LoVo (cell line): ENCODE data around the gene RYR3.

Source experiments
- DNase-seq: peaks from one replicate; pipeline ENCODE4 v3.0.0-alpha.2; 2016; ENCODE audit warnings: low spot score

Gene RYR3

DNA sequence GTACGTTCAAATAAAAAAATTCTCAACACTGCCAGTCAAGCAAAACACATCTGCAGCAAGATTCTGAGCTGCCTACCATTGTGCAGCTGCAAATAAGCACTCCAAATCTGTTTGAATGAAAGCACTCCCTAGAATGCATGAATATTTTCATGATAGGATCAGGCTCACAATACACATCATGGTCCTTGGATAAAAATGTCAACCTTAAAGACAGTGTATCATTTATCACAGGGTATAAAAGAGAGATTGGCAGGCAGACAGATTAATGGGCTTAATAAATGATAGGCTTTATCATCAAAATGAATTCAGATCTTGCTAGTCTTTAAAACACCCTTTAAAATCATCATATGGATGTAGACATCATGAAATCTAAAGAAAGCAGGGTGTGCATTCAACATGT is 9.2 kb downstream of the RYR3 start:
- DNase-seq = no peak

GRCh38 chr15:33322091-33322490 is 11.3 kb downstream of the RYR3 start:
- DNase-seq = no peak

- DNase-seq = no peak
Observed at GRCh38 chr15:33324609-33325008, 13.8 kb downstream of the RYR3 start.

DNA sequence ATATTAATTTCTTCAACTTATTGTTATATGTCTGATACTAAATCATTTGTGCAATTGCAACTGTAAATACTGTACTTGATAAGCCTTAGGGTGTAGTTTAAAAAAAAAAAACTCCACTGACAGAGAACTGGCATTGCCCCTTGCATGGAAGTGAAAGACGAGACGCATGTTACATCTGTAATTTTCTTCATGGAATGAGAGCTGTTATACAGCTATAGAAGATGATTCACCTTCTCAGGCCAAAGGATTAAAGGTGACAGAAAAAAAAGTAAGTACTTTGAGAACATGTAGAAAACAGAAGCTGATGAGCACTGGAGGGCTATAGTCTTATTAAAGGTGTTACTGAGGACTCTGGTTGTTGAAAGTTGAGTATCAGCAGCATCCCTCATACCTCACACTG is 16.1 kb downstream of the RYR3 start:
- DNase-seq = no peak

GRCh38 chr15:33328106-33328505 is 17.3 kb downstream of the RYR3 start:
- DNase-seq = no peak

GRCh38 chr15:33329457-33329856 is 18.7 kb downstream of the RYR3 start:
- no peak for DNase-seq

DNA sequence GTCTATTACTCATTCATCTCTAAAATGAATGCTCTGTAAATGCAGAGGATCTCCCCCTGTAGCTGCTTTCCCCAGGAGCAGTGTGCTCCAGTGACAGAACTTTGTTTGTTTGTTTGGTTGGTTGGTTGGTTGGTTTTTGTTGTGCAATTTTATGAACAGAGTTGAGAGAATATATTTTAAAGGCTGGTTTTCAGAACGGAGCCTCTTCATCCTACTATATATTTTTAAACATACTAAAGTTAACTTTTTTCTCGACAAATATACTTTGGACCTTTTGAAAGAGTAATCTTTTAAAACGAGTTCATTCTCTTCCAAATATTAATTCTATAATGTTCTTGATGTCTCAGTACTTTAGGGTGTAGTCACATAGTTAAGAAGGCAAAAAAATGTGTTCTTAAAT is 20.2 kb downstream of the RYR3 start:
- peak; percentile 43 for DNase-seq

DNA sequence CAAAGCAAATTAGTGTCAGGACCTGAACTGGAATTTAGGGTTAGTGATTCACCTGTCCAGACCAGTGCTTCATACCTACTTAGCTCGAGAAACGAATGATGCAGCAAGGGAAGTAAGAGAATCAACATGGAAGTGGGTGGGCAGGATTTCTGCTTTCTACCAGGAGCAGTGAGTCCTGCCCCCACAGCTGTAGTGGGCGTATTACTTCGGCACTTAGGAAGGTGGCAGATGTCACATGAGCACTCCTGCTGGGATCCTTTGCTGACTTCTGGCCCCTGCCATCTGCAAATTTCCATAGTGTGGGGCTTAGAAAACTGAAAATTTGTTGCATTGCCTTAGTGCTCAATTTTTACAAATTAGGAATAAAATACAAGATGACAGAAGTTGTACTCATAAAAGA is 31.2 kb downstream of the RYR3 start:
- no peak for DNase-seq

DNA sequence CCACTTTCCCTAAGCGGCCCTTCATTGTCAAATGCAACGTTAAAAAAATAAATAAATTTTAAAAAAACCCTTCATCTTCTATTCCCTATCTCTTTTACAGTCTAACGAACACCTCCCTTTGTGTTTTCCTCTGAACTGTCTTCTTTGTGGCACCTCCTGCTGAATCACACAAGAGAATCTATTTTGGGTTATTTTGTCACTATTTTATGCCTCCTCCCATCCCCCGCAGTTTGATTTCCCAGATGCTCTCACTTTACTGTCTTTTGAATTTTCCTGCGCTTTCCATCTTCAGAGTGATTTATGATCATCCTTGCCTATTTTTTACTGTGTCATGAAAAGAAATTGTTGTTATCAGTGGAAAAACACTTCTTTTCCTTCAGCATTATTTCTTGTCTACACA is 32.5 kb downstream of the RYR3 start:
- no peak for DNase-seq

DNA sequence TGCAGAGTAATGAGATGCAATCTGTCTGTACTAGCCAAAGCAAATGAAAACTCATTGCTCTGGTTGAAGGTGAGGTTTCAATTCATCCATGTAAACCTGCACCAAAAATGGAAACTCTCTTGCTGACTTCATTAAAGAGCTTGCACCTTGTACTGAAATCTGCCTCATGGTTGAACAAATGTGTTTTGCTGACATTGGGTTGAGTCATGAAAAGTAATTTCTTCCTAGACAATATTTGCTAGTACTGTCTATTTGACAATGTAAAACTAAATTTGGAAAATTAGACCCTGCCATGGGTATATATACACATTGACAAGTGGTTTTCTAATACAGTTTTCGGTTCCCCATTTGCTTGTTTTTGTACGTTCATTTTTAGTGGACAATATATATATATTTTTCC is 33.3 kb downstream of the RYR3 start:
- no peak for DNase-seq

- no peak for DNase-seq
Observed at GRCh38 chr15:33344530-33344929, 33.8 kb downstream of the RYR3 start.

DNA sequence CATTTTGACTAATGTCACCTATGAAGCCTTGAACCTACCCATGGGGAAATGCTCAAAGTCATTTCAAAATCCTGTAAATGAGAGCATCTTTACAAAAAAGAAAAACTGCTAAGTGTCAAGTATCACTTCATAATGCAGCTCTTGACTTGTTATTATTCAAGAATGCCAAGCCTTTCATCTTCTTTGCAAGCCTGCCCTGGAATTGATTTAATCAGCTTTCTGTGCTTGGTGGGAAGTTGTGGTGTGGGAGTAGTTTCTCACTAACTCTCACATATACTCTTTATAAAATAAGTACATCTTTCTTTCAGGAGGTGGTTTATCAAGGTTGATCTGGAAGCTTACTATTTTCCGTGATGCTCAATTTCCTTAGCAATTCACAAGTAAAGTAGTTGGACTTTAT is 43.6 kb downstream of the RYR3 start:
- DNase-seq = no peak

DNA sequence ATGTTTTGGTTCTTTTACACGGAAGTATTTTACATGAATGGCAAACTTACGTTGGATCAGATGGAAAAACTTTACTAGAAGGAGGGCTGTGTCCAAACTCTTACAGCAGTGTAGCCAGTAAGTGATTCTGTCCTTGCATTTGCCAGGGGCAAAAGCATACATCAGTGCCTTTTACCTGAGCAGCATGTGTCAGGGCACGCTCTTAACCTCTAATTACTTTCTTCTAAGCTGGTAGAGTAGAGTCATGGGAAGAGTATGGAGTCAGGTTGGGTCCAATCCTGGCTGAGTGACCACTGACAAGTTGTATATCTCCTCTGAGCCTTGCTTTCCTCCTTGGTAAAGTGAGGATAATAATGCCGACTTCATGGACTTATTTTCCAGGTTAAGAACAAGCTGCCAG is 47.1 kb downstream of the RYR3 start:
- no peak for DNase-seq

DNA sequence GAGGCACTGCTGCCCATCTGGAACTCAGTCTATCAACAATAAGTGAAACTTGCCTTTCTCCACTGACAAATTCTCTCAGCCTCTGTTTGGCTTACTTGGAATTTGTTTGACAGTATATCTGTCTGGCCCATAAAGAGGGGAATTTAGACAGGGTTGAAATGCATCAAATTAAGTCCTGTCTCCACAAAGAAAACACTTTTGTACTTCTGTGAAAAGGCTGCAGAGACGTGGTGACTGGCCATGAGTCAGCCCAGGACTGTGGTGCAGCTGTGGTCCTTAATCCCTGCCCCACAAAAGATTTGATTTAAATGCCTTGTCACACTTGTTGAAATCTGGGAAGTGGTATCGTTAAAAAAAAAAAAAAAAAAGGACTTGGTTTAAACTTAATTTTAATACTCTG is 47.5 kb downstream of the RYR3 start:
- no peak for DNase-seq

DNA sequence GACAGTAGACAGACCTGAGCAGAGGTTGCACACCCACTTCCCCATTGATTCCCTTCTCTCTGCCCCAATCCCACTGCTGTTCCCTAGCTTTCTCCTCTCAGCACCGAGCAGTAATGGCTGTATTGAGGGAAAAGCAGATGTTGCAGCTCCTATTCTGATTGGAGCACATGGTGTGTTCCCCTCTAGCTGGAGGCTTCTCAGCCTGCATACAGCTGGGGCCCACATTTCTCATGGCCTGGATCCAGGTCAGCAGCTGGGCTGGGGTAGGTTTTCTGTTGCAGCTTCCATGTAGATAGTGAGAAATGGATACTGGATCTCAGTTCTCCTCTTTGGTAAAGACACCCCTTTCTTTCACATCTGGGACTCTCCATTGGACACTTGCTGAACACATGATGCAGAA is 50.1 kb downstream of the RYR3 start:
- no peak for DNase-seq

DNA sequence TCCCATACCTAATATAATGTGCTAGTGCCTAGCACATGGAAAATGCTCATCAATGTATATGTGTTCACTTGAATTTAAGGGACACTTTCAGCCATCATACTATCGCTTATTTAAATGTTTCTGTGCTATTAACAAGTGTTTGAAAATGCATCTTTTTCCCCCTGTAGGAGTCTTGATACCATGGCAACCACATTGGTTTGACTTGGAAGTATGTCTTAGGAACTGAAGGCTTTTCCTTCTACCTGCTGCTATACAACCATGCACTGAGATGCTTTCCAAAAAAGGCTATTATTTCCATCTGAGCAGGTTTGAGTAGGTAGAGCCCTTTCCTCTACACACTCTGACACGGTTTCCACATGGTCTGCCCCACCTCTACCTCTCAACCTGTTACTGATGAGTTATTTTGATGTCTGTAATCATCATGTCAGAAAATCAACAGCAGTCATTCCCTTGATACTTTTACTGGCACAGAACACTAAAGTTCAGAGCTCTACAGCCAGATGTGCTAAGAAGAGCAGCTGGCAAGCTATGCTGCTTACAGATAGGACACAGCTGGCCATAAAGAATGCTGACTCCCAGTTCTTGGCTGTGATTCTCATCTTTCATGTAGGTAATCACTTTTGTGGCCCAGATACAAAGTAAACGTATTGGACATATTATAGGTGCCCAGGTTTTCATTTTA is 59.3 kb downstream of the RYR3 start:
- no peak for DNase-seq

- no peak for DNase-seq
Observed at GRCh38 chr15:33370623-33371020, 59.9 kb downstream of the RYR3 start.

GRCh38 chr15:33371159-33371558 is 60.4 kb downstream of the RYR3 start:
- no peak for DNase-seq

DNA sequence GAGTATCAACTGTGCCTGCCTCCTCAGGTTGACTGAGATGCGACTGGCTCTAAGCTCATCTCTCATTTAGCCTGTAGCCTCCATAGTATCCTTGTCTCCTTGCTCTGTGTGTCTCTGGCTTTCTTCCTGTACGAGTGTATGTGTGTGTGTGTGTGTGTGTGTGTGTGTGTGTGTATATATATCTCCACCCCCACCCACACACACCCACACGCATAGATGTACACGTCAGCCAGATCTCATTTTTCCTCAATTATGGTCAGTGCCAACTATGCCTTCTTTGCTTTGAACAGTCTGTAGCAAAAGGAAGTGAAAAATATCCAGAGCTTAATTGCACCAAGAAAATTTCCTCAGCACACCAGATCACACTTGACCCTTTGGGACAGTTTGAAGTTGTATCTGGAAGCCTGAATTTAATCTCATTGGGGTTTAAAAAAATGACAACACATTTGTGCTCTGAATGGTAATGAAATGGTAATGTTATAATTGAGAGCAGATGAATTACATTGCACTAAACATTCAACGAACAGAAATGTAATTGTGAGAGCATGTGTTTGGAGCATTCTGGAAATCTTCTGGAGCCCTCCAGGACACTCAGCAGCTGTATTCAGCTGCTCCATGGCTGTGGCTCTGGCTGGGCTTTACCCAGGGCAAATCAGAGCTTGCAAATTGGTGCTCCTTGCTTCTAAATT is 63.6 kb downstream of the RYR3 start:
- DNase-seq = no peak

DNA sequence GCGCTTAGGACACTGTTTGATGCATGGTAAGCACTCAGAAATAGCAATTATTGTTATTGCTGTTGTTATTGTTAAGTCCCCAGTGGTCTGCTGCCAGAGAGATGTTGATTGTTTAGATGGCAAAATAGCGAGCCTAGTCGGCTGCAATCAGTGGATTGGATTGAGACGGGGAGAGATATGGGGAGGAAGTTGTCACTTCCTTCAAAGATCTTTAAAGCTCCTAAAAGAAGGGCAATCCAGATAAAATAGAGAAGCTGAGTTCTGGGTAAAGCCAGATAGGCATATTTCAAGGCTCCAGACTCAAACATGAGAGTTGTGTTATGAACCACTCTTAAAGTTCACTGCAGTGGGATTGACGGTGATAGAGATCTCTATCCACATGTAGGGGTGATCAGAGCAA is 64.5 kb downstream of the RYR3 start:
- no peak for DNase-seq

- DNase-seq = no peak
Observed at GRCh38 chr15:33377204-33377603, 66.4 kb downstream of the RYR3 start.

- DNase-seq = no peak
Observed at GRCh38 chr15:33378866-33379480, 68.2 kb downstream of the RYR3 start.

GRCh38 chr15:33380406-33380805 is 69.6 kb downstream of the RYR3 start:
- no peak for DNase-seq

DNA sequence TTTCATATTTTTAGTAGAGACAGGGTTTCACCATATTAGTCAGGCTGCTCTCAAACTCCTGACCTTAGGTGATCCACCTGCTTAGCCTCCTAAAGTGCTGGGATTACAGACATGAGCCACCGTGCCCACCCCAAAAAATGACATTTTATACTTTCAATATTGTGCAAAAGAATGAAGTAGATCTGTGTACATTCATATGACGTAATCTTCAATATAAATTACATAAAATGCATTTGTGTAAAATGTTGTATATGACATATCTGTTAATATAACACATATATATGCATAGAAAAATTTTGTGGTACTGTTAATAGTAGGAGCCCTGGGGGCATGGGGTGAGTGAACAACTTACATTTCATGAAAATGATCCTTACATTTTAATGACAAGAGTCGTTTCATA is 71.7 kb downstream of the RYR3 start:
- DNase-seq = no peak
